RWPE2 (cell line): Measurements from ENCODE around the gene PTGR3.

ENCODE experiments used
- ATAC-seq: fragments of 200-7000 bp; cut with Tn5 transposase; 3 replicates; pipeline ENCODE4 v1.9.1; 2021; ENCODE audit warnings: low read depth
- DNase-seq: peaks from one replicate; pipeline ENCODE4 v3.0.0-alpha.2; 2020; ENCODE audit warnings: low spot score
- H3K27ac ChIP-seq: fragments of 450-650 bp; 2 replicates; pipeline ENCODE4 v1.5.1; 2017; ENCODE audit warnings: mild to moderate bottlenecking; ENCODE audit not compliant: poor library complexity, severe bottlenecking
- H3K27me3 ChIP-seq: fragments of 250-450 bp; sonication (Bioruptor Pico); 2 replicates; pipeline ENCODE4 v1.5.1; 2021; ENCODE audit warnings: mild to moderate bottlenecking, moderate library complexity; ENCODE audit not compliant: insufficient read depth, poor library complexity, severe bottlenecking
- H3K36me3 ChIP-seq: fragments of 250-450 bp; sonication (Bioruptor Pico); 2 replicates; pipeline ENCODE4 v1.5.1; 2020; ENCODE audit warnings: low read depth, mild to moderate bottlenecking, moderate library complexity
- H3K4me1 ChIP-seq: fragments of 250-450 bp; sonication (Bioruptor Pico); 2 replicates; pipeline ENCODE4 v1.5.1; 2021; ENCODE audit warnings: mild to moderate bottlenecking, moderate library complexity; ENCODE audit not compliant: insufficient read depth, poor library complexity, severe bottlenecking
- H3K4me3 ChIP-seq: fragments of 250-450 bp; sonication (Bioruptor Pico); 2 replicates; pipeline ENCODE4 v1.5.1; 2021; ENCODE audit warnings: mild to moderate bottlenecking, moderate library complexity; ENCODE audit not compliant: severe bottlenecking
- H3K9me3 ChIP-seq: fragments of 250-450 bp; sonication (Bioruptor Pico); 2 replicates; pipeline ENCODE4 v1.5.1; 2021; ENCODE audit warnings: mild to moderate bottlenecking, moderate library complexity; ENCODE audit not compliant: severe bottlenecking
- TF ChIP-seq, protein P1 (sequence below): fragments of 450-650 bp; IDR thresholded peaks from one replicate; pipeline ENCODE4 v1.5.1; 2017; ENCODE audit warnings: mild to moderate bottlenecking, moderate library complexity; ENCODE audit not compliant: poor library complexity, severe bottlenecking

The PTGR3 gene

DNA sequence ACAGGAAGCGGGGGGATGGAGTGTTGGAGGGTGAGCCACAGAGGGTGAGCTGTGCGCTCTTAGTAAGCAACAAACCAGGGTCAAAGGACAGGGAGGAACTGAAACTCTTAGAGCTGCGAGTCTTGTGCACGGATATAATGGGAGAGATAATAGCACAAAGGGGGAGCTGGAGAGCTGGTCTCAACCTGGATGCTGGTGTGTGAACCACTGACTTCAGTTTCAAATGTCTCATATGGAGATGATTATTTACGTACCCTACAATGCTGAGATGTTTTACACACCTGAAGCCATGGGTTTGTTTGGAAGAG lies 35.9 kb downstream of the PTGR3 start:
- Histone ChIP-seq H3K27ac (no peak overlapping the region), H3K27me3 (peaks cover 9% of the 10 kb centered on the region), H3K36me3 (no peaks in the 10 kb centered on the region), H3K4me3 (no peak overlapping the region), H3K4me1 (no peaks in the 10 kb centered on the region), H3K9me3 (no peaks in the 10 kb centered on the region)
- ATAC-seq (peak; percentile 33; the same call in 1 of the 3 replicates), DNase-seq (no peak)
- TF ChIP-seq, protein P1, sequence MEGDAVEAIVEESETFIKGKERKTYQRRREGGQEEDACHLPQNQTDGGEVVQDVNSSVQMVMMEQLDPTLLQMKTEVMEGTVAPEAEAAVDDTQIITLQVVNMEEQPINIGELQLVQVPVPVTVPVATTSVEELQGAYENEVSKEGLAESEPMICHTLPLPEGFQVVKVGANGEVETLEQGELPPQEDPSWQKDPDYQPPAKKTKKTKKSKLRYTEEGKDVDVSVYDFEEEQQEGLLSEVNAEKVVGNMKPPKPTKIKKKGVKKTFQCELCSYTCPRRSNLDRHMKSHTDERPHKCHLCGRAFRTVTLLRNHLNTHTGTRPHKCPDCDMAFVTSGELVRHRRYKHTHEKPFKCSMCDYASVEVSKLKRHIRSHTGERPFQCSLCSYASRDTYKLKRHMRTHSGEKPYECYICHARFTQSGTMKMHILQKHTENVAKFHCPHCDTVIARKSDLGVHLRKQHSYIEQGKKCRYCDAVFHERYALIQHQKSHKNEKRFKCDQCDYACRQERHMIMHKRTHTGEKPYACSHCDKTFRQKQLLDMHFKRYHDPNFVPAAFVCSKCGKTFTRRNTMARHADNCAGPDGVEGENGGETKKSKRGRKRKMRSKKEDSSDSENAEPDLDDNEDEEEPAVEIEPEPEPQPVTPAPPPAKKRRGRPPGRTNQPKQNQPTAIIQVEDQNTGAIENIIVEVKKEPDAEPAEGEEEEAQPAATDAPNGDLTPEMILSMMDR: peak; percentile 11

DNA sequence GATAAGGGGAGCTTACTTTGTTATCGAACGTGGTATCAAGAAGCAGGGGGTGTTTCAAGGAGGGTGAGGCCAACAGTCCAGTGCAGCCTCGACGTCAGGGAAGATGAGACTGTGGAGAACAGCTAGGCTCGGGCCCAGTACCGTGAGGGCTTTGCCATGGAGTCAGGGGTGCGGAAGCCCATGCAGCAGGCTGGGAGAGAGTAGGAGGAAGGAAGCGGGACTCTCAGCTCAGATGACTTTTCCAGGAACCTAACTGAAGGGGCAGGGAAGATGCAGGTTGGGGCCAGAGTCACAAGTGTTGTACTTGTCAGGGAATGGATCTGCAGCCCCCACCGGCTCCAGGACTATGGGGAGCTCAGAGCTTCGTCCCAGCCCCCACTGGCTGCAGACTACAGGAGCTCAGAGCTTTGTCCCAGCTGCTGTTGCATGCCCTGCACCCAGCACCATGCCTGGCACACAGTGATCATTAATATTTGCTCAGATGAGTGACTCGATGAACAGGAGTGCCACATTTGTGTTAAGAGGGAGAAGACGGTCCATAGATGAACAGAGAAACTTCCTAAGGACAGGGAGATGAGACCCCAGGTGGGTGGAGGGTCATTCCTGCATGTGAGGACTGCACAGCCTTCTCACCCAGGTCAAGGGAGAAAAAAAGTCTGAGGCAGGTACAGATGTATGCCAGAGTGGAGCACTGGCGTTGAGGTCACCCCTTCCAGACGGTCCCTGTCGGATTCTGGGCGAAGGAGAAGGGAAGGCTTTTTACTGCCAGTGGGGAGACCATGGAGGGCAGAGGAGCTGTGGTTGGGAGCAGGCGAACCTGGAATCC lies 36.4 kb downstream of the PTGR3 start:
- H3K4me3 ChIP-seq: no peak overlapping the region
- no peak overlapping the region for H3K27ac ChIP-seq
- ATAC-seq (no peak), DNase-seq (no peak)
- H3K36me3 ChIP-seq: no peaks in the 10 kb centered on the region
- TF ChIP-seq, protein P1: no peak
- H3K4me1 ChIP-seq: no peaks in the 10 kb centered on the region
- no peaks in the 10 kb centered on the region for H3K9me3 ChIP-seq
- peaks cover 14% of the 10 kb centered on the region for H3K27me3 ChIP-seq

DNA sequence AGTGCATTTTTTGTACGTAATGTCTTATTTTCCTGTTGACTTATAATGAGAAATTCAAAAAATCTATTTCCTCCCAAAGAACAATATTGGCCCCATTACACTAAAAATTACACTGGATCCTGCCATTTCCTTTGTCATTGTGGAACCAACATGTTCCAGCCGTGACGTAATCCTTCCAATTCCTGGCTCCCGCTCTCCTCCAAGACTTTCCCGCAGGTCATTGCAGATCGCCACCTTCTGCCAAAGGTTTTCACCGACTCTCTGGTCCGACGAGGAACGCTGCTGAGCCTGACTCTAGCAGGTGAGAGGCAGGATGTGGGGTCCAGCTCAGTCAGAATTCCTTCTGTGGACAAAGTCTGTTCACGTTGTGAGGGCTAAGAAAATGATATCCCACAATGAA lies 38.0 kb downstream of the PTGR3 start:
- Histone ChIP-seq H3K27me3 (peaks cover 15% of the 10 kb centered on the region), H3K4me1 (no peaks in the 10 kb centered on the region), H3K4me3 (no peak overlapping the region), H3K27ac (no peak overlapping the region), H3K36me3 (no peaks in the 10 kb centered on the region), H3K9me3 (no peaks in the 10 kb centered on the region)
- DNase-seq (no peak), ATAC-seq (no peak)
- TF ChIP-seq, protein P1: no peak

DNA sequence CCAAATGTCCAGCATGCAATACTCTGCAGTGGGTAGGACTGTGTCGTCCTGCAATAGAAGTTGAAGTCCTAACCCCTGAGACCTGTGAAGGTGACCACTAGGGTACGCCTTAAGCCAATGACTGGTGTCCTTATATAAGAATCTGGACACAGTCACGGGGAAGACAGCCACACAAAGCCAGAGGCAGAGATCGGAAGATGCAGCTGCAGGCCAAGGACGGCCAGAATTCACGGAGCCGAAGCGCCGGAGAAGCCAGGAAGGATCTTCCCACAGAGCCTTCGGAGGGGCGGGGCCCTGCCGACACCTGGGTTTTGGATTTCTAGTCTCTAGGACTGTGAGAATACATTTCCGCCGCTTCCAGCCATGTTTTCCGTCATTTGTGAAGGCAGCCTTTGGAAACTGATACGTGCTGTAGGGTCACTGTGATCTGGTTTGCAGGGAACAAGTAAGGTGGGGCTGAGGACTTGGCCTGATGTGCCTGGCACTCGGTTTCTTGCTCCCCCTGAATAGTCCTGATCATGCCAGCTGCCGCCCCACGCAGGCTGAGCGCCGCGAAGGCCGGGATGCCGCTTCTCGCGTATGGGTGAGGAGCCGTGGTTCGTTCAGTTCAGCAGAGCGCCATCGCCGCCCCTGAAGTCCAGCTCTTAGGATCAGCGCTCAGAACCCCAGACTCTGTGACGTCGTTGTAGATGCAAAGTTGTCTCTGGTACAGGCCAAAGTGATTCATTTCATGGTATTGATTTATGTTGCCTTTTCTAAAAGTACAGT lies 38.7 kb downstream of the PTGR3 start:
- no peak overlapping the region for H3K4me3 ChIP-seq
- no peak overlapping the region for H3K27ac ChIP-seq
- no peaks in the 10 kb centered on the region for H3K4me1 ChIP-seq
- no peaks in the 10 kb centered on the region for H3K9me3 ChIP-seq
- TF ChIP-seq, protein P1: no peak
- H3K27me3 ChIP-seq: peaks cover 15% of the 10 kb centered on the region
- ATAC-seq (no peak), DNase-seq (no peak)
- H3K36me3 ChIP-seq: no peaks in the 10 kb centered on the region

DNA sequence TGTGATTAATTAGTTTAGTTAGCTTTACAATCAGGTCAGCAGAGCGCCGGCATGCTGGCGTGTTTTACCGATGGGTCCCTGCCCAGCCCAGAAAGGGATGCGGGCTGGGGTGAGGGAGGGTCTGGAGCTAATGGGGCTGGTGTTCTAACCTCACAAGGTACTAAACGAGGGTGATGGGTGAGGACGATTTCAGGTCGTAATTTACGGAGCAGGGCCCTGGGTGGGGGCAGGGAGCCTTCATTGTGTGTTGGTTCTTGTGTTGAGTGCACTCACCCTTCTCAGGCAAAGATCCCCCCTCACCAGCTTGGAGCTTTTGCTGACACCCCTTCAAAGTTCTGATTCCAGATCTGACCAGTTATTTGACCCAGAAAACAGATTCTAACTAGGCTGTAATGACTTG lies 39.5 kb downstream of the PTGR3 start:
- Histone ChIP-seq H3K36me3 (no peaks in the 10 kb centered on the region), H3K4me3 (no peak overlapping the region), H3K4me1 (no peaks in the 10 kb centered on the region), H3K27ac (no peak overlapping the region), H3K9me3 (no peaks in the 10 kb centered on the region), H3K27me3 (peaks cover 15% of the 10 kb centered on the region)
- TF ChIP-seq, protein P1: no peak
- no peak for ATAC-seq
- no peak for DNase-seq
